SH-SY5Y (cell line): Measurements from ENCODE around the gene IL2RA.

Experiments
- GATA2 ChIP-seq: IDR thresholded peaks from 2 replicates; pipeline ENCODE4 v1.6.1; 2011; ENCODE audit warnings: mild to moderate bottlenecking, low read depth, low read length
- GATA3 ChIP-seq: IDR thresholded peaks from 2 replicates; pipeline ENCODE4 v1.6.1; 2011; ENCODE audit warnings: low read depth, mild to moderate bottlenecking, low read length, moderate library complexity

GRCh38 chr10:5973069-5973468, 89.1 kb downstream of the IL2RA start:
- TF ChIP-seq GATA3: no peak
- TF ChIP-seq GATA2: no peak
